Hepatocyte (in vitro differentiated cells): ENCODE data around the gene SYT7.

ENCODE experiments used
- EZH2phosphoT487 ChIP-seq: fragments of 200-600 bp; sonication (generic); IDR thresholded peaks from one replicate; pipeline ENCODE4 v1.6.1; 2018; ENCODE audit warnings: antibody characterized with exemption, mild to moderate bottlenecking, low read depth, moderate library complexity; ENCODE audit not compliant: unreplicated experiment, severe bottlenecking
- TF ChIP-seq, protein P1 (sequence below): fragments of 200-600 bp; sonication (generic); IDR thresholded peaks from 2 replicates; pipeline ENCODE4 v1.5.1; 2016; ENCODE audit warnings: antibody characterized with exemption, mild to moderate bottlenecking; ENCODE audit not compliant: poor library complexity

GRCh38 chr11:61502522-61502921 is 78.4 kb downstream of the SYT7 start:
- TF ChIP-seq EZH2phosphoT487 = no peak
- TF ChIP-seq, protein P1, sequence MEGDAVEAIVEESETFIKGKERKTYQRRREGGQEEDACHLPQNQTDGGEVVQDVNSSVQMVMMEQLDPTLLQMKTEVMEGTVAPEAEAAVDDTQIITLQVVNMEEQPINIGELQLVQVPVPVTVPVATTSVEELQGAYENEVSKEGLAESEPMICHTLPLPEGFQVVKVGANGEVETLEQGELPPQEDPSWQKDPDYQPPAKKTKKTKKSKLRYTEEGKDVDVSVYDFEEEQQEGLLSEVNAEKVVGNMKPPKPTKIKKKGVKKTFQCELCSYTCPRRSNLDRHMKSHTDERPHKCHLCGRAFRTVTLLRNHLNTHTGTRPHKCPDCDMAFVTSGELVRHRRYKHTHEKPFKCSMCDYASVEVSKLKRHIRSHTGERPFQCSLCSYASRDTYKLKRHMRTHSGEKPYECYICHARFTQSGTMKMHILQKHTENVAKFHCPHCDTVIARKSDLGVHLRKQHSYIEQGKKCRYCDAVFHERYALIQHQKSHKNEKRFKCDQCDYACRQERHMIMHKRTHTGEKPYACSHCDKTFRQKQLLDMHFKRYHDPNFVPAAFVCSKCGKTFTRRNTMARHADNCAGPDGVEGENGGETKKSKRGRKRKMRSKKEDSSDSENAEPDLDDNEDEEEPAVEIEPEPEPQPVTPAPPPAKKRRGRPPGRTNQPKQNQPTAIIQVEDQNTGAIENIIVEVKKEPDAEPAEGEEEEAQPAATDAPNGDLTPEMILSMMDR = no peak
